Stimulated activated CD8-positive, alpha-beta memory T cell treated with anti-CD3 and anti-CD28 coated beads, Interleukin-12 subunit alpha, Interleukin-12 subunit beta, amount 100 ng/mL, for 4 hours (primary cell): ENCODE measurements around the gene RBM44.
"Not testable (repeated sequence)": the region's sequence is repeated elsewhere in the genome, so short reads cannot be mapped to it uniquely, and the experiment has no call there.

Experiments
- DNase-seq: peaks from one replicate; pipeline ENCODE4 v3.0.0-alpha.2; 2020; ENCODE audit warnings: low read depth

RBM44 gene

DNA sequence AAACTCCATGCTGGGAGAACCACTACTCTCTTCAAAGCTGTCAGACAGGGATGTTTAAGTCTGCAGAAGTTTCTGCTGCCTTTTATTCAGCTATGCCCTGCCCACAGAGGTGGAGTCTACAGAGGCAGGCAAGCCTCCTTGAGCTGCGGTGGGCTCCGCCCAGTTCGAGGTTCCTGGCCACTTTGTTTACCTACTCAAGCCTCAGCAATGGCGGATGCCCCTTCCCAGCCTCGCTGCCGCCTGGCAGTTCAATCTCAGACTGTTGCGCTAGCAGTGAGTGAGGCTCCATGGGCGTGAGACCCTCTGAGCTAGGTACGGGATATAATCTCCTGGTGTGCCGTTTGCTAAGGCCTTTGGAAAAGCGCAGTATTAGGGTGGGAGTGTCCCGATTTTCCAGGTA is 50.4 kb downstream of the RBM44 start:
- DNase-seq: not testable (repeated sequence)

DNA sequence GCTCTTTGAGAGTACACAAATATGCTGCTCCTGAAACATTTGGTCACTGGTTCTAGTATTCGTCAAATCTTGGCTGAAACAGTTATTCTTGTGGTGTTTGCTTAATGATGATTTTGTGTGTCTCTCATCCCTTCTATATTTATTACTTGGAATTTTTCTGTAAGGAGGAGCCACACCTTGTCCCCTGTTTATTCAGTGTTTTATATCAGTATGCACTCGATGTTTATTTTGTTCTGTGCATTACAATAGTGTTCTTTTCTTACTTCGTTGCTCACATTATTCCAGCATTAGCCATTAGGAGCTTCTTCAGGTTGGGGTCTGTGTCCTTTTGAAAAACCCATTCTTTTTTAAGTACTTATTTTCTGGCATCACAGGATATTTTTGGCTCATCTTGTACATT is 55.7 kb downstream of the RBM44 start:
- no peak for DNase-seq

DNA sequence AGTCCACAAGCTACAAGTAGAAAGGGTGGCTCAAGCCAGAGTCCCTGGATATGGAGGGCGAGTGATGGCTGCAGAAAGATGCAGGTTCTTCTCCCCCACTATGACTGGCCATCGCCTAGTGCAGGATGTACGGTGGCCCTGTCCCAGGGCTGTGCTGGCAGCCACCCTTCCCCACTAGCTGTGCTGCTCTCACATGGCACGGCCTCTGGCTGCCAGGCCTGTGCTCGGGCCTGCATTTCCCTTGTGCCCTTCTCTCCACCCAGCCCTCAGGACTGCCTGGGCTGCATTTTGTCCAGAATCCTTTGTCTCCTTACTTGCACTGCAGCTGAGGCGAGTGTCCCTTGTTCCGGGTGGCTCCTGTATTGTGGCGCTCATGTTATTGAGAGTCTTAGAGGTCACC is 59.2 kb downstream of the RBM44 start:
- no peak for DNase-seq

DNA sequence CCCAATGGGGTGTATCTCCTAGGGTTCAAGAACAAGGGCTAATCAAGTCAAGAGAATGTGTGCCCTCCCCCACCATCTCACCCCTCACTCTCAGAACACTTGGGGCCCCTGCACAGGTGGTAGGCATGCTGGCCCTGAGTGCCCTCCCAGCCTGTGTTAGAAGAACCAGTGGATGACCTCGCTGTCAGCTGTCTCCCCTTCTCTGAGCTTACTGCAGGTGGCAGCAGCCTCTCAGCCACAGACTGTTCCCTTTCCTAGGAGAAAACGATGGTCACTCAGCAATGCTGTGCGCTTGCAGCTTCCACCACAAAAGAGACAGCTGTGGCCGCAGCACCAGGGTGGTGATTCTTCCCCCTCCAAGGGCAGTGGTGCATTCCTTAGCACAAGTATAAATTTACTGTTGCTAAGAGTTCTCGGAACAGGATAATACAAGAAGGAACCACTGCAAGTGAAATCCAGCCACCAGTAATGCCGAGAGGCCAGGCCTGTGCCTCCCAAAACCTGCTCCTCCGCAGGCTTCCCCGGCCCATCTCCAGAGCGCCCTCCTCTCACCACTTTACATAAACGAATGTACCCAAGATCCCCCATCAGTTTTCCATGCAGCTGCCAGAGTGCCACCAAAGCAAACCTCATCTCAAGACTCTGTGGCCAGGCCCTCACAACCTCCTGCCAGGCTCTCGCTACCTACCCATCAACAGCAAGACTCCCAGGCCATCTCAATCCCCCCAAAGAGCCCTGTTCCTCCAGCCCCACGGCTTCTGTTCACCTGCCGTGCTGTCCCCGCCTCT is 59.9 kb downstream of the RBM44 start:
- no peak for DNase-seq

DNA sequence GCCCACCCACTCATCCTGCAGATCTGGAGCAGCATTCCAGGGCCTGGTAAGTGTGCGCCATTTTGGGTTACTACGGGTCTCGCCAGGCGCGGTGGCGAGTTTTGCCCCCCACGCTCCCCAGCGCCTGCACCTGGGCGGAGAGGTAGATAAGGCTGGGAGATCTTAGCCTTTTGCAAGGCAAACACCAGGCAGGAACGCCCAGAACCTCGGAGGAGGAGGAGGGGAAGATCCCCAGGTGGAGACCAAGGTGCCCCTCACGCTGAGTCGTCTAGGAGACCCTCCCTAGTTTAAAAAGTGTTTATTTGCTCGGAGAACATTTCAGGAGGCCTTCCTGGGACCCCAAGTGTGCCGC is 60.5 kb downstream of the RBM44 start:
- DNase-seq: no peak

DNA sequence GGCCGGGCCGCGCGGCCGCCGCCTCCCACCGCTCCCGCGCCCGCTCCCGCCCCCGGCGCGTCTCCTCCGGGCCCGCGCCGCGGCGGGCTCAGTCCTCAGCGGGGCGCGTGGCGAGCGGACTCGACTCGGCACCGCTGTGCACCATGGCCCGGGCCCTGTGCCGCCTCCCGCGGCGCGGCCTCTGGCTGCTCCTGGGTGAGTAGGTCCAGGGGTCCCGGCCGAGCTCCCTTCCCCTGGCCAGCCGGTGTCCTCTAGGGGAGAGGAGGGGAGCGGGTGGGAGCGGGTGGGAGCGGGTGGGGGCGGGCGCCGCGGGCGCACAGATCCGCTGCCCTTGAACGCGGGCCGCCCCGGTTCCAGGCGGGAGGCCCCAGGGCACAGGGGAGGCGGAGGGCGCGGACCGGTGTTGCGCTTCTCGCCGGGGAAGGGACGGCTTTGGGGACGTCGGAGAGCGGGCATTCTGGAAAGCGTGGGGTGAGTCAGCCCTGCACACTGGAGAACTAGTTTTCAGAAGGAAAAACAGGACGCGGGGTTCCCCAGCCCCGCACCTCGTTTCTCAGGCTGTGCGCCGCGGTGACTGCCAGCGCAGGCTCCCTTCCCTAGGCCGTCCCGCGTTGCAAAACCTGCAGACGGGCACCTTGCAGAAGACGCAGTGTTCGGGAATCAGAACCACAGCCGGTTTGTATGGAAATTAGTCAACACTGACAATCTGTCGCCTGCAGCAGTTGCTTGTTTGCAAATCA is 61.1 kb downstream of the RBM44 start, which contains the start of gene RAMP1:
RAMP1 (plus strand) TSS at position 91 of the 740 bp plus-strand sequence; CDS start at position 144, 53 bp downstream.
- no peak for DNase-seq

DNA sequence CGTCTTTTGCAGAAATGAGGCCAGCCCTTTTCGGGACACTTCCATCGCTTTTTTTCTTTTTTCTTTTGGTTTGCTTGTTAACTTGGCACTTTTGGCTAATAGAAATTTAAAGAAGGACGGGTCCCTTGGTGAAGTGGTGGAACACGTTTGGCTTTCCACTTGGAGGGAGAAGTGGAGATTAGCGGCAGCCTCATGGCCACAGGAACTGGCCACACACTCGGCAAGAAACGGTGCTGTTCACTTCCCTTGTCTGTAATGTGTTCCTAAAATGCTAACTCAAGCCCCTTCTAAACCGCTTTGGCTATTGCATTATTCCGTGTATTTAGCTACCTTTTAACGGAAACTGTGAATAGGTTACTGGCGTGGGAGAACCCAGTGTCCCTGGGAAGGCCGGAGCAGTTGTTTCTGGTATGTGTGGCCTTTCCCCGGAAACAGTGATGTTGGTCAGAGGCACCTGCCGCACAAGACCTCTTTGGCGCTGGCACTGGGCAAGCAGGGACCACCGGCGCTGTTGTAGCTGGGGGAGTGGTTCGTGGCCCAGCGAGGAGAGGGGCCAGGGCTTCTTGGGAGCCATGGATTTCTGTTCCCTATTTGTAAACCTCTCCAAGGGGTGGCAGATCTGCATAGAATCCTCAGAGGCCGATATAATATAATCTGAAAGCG is 61.8 kb downstream of the RBM44 start:
- DNase-seq: no peak

DNA sequence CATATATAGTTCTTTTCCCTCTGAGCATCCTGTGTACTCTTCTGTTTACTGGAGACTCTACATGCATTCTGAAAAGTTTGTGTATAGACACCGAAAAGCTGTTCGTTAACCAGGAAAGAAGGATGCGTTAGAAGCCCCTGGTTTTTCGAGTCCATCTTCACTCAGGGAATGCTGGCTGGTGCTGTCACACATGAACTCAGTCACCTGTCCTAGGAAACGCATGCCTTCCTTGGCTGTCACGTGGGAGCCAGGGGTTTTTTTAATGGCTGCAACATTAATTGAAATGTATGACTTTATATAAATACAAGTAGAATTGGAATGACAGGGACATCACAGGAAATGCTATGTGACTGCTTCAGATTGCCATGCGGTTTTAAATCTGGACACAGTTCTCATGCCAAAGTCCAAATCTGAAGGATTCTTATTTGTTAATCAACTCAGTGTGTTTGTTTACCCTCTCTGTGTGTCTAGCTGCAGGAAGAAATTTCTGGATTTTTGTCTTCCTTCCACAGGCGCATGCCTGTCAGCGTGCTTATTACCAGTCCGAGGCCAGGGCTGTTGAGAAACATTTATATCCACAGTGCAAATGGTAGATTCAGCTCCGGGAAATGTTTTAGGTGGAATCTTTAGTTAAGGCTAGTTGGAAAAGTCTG is 63.4 kb downstream of the RBM44 start:
- DNase-seq: no peak

DNA sequence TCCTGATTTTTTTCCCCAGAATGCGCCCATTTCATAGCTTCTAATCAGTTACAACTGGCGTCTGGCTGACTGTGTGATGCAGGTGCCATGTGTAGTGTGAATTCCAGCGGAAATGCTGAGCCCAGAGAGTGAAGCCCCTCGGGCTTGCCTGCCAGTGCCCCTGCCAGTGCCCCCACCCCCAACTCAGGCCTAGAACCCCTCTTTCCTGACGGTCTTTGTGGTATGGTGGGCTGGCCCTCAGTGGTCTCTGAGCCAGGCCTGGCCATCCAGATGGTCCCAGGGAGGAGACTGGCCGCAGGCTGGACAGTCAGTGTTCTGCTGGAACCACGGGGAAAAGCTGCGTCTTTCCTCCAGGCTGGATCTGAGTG is 63.9 kb downstream of the RBM44 start:
- no peak for DNase-seq

DNA sequence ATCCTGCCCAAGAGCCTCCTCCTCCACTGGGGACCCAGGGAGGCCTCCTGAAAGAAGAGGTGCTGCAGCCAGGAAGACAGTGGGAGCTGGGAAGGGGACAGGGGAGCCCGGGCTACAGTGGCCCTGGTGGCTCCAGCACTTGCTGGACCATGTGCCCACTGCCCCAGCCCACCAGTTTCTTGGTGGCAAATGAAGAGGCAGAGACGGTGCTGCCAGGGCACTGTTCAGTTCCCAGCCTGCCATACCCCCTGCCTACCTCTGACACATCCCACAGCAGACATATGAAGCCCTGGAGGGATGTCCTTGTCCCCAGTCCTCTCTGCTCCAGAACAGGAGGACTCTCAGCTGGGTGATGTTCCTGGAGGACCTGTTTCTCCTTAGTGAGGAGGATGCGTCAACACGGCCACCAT is 64.5 kb downstream of the RBM44 start:
- DNase-seq: no peak

DNA sequence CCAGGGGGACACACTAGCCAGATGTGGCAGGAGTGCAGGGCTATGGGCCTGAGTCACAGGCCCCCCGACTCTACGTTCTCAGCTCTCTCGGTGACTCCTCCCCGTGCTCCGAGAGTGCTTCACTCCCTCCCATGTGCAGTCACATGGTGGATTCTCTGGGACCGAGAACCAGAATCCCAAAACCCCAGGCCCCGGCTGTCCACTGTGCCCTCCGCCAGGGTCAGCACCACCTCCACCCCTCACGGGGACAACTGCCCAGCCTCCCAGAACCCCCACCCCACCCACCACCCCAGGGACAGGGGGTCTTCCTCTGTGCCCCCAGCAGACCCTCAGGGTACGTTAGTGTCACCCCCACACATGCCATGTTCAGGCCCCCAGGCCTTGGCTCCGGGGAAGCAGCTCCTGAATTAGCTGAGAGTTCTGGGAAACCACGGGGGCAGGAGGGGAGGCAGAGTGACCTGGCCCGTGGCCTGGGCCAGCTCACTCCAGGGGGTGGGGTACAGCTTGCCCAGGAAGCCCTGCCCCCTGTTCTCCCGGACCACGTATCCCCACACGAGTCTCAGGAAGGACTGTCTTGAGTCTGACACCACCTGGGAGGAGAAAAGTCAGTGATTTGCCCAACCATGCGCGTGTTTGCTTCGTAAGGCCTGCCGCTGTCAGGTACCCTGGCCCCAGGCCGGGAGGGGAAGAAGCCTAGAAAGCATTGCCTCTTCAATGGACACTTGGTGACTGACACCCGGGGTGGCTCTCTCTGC is 65.3 kb downstream of the RBM44 start:
- no peak for DNase-seq

DNA sequence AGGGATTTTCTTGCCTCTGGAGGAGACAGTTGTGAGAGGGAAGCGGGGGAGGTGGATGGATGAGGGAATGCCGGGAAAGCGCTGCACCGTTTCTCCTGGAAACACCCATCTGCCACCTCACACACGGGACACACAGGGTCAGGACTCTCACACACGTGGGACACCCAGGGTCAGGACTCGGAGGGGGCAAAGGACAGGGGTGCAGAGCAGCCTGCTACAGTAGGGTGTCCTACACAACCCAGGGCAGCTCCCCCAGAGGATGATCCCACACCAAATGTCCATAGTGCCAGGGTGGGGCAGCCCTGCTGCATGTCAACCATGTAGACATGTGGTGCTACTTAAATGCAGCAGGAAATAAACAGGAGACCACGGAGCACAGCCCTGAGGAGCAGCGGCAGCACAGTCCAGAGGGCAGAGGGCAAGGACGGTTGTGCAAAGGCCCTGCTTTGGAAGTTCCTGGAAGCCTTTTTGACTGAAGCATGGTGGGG is 65.9 kb downstream of the RBM44 start:
- no peak for DNase-seq

DNA sequence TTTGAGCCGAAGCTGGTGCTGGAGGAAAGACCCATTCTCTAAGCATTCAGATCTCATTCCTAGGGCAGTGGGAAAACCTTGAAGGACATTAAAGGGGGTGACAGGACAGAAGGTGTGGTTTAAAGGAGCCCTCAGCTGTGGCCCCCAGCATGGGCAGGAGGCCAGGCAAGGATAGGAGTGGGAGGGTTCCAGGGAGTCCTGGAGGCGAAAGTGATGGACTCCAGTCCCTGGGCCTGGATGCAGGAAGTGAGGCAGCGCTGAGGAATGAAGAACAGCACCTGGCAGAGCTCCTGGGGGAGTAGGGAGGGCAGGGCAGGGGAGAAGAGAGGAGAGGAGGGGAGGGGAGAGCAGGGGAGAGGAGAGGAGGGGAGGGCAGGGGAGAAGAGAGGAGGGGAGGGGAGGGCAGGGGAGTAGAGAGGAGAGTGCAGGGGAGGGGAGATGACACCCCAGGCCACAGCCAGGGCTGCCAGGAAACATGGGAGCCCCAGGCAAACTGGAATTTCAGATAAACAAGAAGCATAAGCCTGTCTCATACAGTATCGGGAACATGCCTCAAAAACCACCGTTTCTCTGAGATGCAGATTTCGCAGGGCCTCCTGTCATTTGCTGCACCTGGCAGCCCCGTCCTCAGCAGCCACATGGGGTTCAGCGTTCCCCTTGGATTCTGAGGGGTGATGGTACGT is 66.5 kb downstream of the RBM44 start:
- no peak for DNase-seq

DNA sequence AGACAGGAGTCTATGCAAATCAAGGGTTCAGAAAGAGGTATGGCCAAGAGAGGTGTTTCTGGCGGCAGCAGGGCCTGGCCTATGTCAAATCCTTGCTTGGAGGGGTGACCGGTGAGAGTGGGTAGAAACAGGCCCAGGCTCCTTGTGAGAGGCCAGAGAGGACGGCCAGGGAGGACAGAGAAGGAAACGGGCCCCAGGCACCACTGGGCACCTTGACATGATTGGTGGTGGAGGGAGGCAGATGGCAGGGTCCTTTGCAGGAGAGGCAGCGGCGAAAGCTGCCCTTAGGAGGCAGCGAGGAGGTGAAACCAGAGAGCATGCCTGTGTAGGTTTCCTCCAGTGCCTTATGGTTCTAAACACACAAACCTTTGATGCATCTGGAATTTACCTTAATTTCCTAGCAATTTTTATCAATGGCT is 67.1 kb downstream of the RBM44 start:
- no peak for DNase-seq

DNA sequence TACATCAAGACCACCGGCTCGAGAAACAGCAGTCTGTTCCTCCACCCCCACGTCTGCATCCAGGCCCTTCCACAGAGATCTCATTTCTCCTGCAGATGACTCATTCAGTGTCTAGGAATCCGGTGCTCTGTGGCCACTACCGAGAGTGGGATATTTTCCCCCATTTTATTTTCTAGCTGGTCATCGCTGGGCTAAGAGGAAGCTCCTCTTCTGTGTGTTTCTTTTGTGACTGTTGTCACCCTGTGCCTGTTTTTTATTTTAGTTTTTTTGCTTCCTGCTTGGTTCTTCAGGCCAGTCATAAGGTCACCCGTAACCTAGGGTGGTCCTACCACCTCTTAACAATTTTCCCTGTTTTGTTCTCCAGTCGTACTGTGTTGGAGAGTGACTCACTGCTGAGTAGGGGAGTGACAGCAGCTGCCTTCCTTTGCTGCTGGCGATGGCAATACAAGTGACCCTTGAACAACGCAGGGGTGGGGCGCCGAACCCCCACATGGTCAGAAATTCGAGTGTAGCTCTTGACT is 67.6 kb downstream of the RBM44 start:
- no peak for DNase-seq

DNA sequence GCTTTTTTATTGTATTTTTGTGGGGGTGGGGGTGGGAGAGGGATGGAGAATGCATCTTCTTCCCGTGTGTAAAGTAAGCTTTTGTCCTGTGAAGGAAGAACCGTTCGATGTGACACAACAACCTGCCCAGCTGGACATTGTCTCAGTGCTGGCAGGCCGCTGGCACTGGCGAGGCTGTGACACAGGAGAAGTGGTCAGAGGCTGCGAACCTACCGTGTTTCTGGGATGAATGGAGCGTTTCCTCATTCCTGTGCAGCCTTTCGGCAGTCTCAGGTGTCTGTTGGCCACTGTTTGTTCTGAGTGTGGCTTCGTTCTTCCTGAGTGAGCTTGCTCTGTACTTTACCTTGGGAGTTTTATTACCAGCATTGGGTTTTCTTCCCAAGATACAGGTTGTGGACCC is 68.9 kb downstream of the RBM44 start:
- no peak for DNase-seq

DNA sequence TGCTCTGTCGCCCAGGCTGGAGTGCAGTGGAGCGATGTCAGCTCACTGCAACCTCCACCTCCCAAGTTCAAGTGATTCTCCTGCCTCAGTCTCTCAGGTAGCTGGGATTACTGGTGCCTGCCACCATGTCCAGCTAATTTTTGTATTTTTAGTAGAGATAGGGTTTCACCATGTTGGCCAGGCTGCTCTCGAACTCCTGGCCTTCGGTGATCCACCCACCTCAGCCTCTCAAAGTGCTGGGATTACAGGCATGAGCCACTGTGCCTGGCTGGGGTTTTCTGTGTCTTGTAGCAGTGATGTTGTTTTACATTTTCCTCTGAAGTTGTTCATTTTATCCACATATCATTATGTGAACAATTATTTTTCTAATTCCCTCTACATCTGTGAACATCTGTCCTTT is 69.5 kb downstream of the RBM44 start:
- not testable (repeated sequence) for DNase-seq

DNA sequence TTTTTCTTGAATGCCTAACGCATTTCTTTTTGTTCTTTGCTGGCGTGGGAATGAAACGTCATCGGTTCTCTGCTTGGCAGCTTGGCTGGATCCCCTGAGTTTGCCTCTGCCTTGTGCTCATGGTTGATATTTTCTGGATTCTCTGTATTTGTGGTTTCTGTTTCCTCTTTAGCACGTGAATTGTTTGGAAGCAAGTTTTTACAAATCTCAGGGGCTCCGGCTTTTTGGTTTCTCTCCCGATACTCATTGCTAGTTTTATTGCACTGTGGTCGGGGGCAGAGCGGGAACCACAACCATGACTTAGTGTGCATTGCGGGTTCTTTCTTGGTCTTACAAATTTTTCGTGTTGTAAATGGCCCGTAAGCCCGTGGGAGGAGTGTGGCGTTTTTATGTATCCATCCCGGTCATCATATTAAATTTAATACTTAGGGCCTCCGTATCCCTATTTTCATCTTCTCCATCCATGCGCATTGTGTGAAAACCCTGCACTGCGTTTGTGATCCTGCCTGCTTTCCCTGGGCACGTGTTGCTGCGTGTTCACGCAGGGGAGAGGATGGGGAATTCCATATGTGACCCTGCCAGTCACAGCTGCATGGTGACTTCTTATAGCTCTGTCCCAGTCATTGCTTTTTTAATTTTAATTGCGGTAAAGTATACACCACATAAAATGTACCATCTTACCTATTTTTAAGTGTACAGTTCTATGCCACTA is 70.2 kb downstream of the RBM44 start:
- DNase-seq: no peak

DNA sequence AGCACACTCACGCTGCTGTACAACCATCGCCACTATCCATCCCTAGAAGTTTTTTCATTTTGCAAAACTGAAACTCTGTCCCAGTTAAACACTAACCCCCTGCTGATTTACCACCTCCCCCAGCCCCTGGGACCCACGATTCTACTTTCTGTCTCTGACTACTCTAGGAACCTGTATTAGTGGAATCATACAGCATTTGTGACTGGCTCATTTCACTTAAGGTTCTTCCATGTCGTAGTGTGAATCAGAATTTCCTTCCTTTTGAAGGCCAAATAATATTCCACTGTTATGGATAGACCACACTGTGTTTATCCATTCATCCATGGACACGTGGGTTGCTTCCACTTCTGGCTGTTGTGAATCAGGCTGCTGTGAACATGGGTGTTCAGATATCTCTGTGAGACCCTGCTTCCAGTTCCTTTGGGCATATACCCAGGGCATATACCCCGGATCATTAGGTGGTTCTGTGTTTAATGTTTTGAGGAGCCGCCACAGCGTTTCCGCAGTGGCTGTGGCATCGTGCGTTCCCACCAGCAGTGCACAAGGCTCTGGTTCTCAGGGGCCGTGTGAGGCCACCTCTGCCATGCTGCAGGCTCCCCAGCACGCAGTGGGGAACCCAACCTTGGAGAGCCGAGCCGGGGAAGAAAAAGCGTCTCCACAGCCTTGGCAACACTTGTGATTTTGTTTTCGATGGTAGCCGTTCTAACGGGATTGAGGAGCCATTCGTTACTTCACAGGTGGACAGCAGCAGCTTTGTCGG is 70.9 kb downstream of the RBM44 start:
- no peak for DNase-seq
